Measurements from ENCODE around the gene GOLGA6L7.
"Not testable (repeated sequence)": the region's sequence is repeated elsewhere in the genome, so short reads cannot be mapped to it uniquely, and the experiment has no call there.

Gene GOLGA6L7, protein sequence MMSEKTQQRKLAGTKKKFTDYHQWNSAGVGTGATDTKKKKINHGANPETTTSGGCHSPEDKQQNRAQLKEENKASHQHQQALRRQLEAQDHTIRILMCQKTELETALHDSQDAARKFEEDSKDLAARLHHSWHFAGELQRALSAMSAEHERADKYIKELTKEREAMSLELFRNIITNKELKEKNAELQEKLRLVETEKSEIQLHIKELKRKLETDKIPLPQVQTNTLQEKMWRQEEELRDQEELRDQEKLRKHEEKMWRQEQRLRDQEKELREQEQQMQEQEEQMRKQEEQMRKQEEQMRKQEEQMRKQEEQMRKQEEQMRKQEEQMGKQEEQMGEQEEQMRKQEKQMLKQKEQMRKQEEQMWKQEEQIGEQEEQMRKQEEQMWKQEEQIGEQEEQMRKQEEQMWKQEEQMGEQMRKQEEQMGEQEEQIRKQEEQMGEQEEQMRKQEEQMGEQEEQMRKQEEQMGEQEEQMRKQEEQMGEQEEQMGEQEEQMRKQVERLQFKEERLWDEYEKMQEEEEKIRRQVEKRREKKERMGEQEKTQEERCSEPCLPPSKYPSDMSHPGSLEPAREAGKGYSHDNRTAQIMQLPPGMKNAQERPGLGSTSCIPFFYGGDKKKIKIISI

DNA sequence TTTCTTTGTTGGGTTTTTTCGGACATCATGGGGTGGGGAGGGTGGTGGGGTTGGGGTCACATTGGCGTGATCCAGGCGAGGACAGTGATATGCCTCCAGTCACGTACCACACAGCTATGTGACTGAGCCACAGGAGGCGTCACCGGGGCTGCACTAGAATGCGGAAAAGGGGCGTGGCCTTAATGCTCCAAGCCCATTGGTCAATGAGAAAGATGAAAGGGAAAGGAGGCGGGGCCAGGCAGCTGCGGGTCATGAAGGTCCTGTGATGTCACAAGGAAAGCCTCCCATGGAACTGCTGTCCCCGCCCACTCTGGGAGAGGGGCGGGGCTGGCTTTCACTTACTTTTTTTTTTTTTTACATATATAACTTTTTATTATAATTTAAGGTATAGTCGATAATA is at the start of gene GOLGA6L7:
GOLGA6L7 (minus strand) TSS at position 124 of the 400 bp plus-strand sequence; CDS start at position 29, 95 bp downstream.
- TF ChIP-seq RAD21, TCF12 (IDR thresholded peaks at IDR 0.05; ENCODE audit: low read depth): not testable (repeated sequence)
- TF ChIP-seq, protein P1, sequence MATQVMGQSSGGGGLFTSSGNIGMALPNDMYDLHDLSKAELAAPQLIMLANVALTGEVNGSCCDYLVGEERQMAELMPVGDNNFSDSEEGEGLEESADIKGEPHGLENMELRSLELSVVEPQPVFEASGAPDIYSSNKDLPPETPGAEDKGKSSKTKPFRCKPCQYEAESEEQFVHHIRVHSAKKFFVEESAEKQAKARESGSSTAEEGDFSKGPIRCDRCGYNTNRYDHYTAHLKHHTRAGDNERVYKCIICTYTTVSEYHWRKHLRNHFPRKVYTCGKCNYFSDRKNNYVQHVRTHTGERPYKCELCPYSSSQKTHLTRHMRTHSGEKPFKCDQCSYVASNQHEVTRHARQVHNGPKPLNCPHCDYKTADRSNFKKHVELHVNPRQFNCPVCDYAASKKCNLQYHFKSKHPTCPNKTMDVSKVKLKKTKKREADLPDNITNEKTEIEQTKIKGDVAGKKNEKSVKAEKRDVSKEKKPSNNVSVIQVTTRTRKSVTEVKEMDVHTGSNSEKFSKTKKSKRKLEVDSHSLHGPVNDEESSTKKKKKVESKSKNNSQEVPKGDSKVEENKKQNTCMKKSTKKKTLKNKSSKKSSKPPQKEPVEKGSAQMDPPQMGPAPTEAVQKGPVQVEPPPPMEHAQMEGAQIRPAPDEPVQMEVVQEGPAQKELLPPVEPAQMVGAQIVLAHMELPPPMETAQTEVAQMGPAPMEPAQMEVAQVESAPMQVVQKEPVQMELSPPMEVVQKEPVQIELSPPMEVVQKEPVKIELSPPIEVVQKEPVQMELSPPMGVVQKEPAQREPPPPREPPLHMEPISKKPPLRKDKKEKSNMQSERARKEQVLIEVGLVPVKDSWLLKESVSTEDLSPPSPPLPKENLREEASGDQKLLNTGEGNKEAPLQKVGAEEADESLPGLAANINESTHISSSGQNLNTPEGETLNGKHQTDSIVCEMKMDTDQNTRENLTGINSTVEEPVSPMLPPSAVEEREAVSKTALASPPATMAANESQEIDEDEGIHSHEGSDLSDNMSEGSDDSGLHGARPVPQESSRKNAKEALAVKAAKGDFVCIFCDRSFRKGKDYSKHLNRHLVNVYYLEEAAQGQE (IDR thresholded peaks at IDR 0.05; ENCODE audit: low read depth), result not testable (repeated sequence)

DNA sequence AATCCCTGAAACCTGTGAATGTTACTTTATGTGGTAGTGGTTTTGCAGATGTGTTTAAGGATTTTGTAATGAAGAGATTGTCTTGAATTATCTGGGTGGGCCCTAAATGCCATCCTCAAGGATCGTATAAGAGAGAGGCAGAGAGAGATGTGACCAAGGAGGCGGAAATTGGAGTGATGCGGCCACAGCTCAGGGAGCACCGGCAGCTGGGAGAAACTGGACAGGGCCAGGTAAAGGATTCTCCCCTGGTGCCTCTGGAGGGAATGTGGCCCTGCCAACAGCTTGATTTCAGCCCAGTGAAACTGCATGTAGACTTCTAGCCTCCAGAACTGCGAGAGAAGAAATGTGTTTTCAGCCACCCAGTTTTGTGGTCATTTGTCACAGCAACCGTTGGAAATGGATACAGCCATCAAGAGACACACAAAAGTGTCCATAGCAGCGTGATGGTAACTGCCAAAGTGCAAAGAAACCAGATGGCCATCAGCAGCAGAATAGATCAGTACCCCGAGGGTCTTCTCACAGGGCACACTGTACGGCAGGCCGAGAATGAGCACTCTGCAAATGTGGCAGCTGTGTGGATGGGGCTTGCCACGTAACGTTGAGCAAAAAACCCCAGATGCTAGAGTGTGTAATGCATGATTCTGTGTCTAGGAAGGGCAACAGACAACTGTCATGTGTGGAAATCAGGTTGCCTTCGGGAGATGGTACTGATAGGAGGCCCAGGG is 49.6 kb upstream of the GOLGA6L7 start:
- TF ChIP-seq YY1 (IDR thresholded peaks at IDR 0.05; ENCODE audit: low read depth) (no peak), FOXM1 (IDR thresholded peaks at IDR 0.05; ENCODE audit: borderline replicate concordance, low read depth) (no peak), EP300 (IDR thresholded peaks at IDR 0.05; ENCODE audit: borderline replicate concordance) (no peak), RAD21 (IDR thresholded peaks at IDR 0.05; ENCODE audit: low read depth) (no peak), ZBTB7A (IDR thresholded peaks at IDR 0.05; ENCODE audit: low read depth) (no peak), NFIC (IDR thresholded peaks at IDR 0.05) (no peak), EGR1 (IDR thresholded peaks at IDR 0.05) (no peak), CREB1 (IDR thresholded peaks at IDR 0.05; ENCODE audit: low read depth) (no peak), CEBPB (IDR thresholded peaks at IDR 0.05) (no peak), TCF12 (IDR thresholded peaks at IDR 0.05; ENCODE audit: low read depth) (no peak), TAF1 (IDR thresholded peaks at IDR 0.05; ENCODE audit: low read depth) (no peak), TEAD4 (IDR thresholded peaks at IDR 0.05) (no peak)
- TF ChIP-seq, protein P2, sequence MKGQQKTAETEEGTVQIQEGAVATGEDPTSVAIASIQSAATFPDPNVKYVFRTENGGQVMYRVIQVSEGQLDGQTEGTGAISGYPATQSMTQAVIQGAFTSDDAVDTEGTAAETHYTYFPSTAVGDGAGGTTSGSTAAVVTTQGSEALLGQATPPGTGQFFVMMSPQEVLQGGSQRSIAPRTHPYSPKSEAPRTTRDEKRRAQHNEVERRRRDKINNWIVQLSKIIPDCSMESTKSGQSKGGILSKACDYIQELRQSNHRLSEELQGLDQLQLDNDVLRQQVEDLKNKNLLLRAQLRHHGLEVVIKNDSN (IDR thresholded peaks at IDR 0.05), result no peak
- TF ChIP-seq, protein P3, sequence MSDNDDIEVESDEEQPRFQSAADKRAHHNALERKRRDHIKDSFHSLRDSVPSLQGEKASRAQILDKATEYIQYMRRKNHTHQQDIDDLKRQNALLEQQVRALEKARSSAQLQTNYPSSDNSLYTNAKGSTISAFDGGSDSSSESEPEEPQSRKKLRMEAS (IDR thresholded peaks at IDR 0.05), result no peak
- TF ChIP-seq, protein P1 (IDR thresholded peaks at IDR 0.05; ENCODE audit: low read depth), result no peak

DNA sequence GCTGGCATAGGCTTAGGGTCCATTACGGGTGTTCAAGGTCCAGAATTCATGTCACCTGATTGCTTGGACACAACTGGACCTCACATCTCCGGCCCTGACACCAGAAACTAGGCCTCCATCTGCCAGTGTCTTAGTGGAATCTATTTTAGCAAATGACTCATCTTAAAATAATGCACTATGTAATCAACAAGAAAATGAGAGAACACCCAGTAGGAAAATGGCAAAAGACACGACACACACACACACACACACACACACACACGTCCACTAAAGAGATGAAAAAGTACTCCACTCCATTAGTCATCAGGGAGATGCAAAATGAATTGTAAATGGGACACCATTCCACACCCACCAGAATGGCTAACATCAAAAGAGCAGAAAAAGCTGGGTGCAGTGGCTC is 48.5 kb upstream of the GOLGA6L7 start:
- TF ChIP-seq, protein P2 (IDR thresholded peaks at IDR 0.05), result no peak
- TF ChIP-seq YY1 (IDR thresholded peaks at IDR 0.05; ENCODE audit: low read depth) (no peak), FOXM1 (IDR thresholded peaks at IDR 0.05; ENCODE audit: borderline replicate concordance, low read depth) (no peak), CREB1 (IDR thresholded peaks at IDR 0.05; ENCODE audit: low read depth) (no peak), NFIC (IDR thresholded peaks at IDR 0.05) (no peak), TAF1 (IDR thresholded peaks at IDR 0.05; ENCODE audit: low read depth) (no peak), RAD21 (IDR thresholded peaks at IDR 0.05; ENCODE audit: low read depth) (no peak), EP300 (IDR thresholded peaks at IDR 0.05; ENCODE audit: borderline replicate concordance) (no peak), TEAD4 (IDR thresholded peaks at IDR 0.05) (no peak), CEBPB (IDR thresholded peaks at IDR 0.05) (no peak), ZBTB7A (IDR thresholded peaks at IDR 0.05; ENCODE audit: low read depth) (no peak), TCF12 (IDR thresholded peaks at IDR 0.05; ENCODE audit: low read depth) (no peak), EGR1 (IDR thresholded peaks at IDR 0.05) (no peak)
- TF ChIP-seq, protein P1 (IDR thresholded peaks at IDR 0.05; ENCODE audit: low read depth), result no peak
- TF ChIP-seq, protein P3 (IDR thresholded peaks at IDR 0.05), result no peak
